ENCODE data around the gene CFHR5. TPM values are rescaled to one million over a fixed set of nuclear protein-coding genes. Genes with fewer than 3 reads are reported as not detected.
"Not testable (repeated sequence)": the region's sequence is repeated elsewhere in the genome, so short reads cannot be mapped to it uniquely, and the experiment has no call there.

The CFHR5 gene
- not detected in 2 replicates for total RNA-seq (2014; rRNA removed; shearing (Covaris generic))
- polyA plus RNA-seq (2015; cell fraction: cytosol; rRNA removed), result not detected in 2 replicates
- not detected in 2 replicates for polyA plus RNA-seq (2015; cell fraction: nucleus; rRNA removed)

DNA sequence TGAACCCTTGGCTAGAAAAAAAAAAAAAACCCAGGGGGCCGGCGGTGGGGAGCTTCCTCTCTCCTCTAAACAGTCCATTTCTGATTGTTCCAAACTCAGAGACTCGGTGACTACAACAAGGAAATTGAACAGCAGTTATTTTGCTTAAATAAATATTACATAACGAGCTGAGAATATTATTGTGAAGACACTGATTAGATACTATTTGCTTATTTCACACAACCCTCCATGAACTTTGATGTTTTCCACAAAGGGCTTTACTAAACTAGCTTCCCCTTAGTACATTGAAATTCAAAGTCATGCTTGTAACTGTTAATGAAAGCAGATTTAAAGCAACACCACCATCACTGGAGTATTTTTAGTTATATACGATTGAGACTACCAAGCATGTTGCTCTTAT is at the start of gene CFHR5:
TSS of gene CFHR5 (plus strand) at position 279 of the 400 bp plus-strand sequence. CDS start at position 388, 109 bp downstream.
- in situ Hi-C loops (cut with HindIII; ENCODE audit: low pct_unique_long_range_greater_than_20kb, low sequenced_read_pairs), result no loop called here
- DNase-seq (ENCODE audit: low read depth, low spot score), result no peak

DNA sequence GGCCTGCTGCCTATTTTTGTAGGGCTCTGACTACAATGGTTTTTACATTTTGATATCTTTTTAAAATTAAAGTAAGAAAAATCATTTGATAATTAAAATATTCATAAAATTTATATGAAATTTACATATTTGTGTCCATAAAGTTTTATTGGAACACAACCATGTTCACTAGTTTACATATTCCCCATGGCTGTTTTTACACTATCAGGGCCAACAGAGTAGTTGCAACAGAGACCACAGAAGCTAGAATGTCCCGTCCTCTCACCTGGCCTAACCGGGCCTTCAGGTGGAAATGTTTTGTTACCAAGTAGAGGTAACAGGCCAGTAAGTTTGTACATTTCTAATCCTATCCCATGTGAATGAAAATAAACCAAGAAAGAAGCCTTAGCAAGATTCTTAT is 44.5 kb upstream of the CFHR5 start:
- DNase-seq (ENCODE audit: low read depth, low spot score); in situ Hi-C loops (cut with HindIII; ENCODE audit: low pct_unique_long_range_greater_than_20kb, low sequenced_read_pairs): not testable (repeated sequence)

DNA sequence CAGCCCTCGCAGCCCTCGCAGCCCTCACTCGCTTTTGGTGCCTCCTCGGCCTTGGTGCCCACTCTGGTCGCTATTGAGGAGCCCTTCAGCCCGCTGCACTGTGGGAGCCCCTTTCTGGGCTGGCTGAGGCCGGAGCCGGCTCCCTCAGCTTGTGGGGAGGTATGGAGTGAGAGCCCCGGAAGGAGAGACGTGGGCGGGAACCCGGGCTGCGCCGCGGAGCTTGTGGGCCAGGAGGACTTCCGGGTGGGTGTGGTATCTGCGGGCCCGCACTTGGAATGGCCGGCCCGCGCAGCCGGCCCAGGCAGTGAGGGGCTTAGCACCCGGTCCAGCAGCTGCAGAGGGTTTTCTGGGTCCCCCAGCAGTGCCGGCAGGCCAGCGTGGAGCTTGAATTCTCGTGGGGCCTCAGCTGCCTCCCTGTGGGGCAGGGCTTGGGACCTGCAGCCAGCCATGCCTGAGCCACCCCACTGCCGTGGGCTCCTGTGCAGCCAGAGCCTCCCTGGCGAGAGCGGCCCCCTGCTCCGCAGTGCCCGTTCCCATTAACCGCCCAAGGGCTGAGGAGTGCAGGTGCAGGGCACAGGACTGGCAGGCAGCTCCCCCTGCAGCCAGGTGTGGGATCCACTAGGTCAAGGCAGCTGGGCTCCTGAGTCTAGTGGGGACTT is 43.7 kb upstream of the CFHR5 start:
- DNase-seq (ENCODE audit: low read depth, low spot score), result peak; percentile 26
- in situ Hi-C loops (cut with HindIII; ENCODE audit: low pct_unique_long_range_greater_than_20kb, low sequenced_read_pairs), result no loop called here

DNA sequence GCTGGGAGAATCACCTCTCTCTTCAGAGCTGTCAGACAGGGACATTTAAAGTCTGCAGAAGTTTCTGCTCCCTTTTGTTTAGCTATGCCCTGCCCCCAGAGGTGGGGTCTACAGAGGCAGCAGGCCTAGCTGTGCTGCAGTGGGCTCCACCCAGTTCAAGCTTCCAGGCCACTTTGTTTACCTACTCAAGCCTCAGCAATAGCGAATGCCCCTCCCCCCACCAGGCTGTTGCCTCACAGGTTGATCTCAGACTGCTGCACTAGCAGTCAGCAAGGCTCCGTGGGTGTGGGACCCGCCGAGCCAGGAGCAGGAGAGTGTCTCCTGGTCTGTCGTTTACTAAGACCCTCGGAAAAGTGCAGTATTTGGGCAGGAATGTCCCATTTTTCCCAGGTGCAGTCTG is 35.9 kb upstream of the CFHR5 start:
- in situ Hi-C loops (cut with HindIII; ENCODE audit: low pct_unique_long_range_greater_than_20kb, low sequenced_read_pairs); DNase-seq (ENCODE audit: low read depth, low spot score): not testable (repeated sequence)

DNA sequence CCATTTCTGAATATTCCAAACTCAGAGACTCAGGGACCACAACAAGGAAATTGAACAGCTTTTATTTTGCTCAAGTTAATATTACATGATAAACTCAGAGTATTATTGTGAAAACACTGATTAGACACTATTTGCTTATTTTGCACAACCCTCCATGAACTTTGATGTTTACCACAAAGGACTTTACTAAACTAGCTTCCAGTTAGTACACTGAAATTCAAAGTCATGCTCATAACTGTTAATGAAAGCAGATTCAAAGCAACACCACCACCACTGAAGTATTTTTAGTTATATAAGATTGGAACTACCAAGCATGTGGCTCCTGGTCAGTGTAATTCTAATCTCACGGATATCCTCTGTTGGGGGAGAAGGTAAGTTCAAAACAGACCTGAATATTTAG is 33.8 kb upstream of the CFHR5 start, which contains the start of gene CFHR2:
TSS of gene CFHR2 (plus strand) at position 171 of the 400 bp plus-strand sequence. CDS start at position 314, 143 bp downstream.
- in situ Hi-C loops (cut with HindIII; ENCODE audit: low pct_unique_long_range_greater_than_20kb, low sequenced_read_pairs); DNase-seq (ENCODE audit: low read depth, low spot score): not testable (repeated sequence)

DNA sequence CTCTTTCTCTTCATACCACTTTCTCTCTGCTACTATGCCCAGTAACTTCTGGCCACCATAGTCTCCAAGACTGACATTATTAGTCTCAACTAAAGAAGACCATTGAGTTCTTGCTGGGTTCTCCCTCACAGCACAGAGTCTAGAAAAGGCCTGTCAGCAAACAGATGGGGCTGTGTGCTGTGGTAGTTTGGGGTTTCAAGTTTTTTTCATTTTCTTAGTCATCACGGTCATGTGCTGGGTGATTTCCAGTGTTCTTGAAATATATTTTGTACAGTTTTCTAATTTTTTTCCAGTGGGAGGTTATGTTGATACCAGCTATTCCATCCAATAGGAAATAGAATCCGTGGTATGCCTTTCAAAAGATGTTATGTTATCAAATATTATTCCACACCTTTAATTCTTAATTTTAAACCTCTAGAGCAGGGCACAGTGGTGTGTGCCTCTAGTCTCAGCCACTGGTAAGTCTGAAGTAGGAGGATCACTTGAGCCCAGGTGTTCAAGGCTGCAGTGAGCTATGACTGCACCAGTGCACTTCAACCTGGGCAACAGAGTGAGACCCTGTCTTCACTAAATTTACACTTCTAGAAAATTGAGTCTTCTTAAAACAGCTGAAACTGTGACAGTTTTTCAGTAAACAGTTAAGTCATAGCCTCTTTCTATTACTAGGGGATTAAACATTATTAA is 25.5 kb upstream of the CFHR5 start:
- no peak for DNase-seq (ENCODE audit: low read depth, low spot score)
- in situ Hi-C loops (cut with HindIII; ENCODE audit: low pct_unique_long_range_greater_than_20kb, low sequenced_read_pairs), result no loop called here

DNA sequence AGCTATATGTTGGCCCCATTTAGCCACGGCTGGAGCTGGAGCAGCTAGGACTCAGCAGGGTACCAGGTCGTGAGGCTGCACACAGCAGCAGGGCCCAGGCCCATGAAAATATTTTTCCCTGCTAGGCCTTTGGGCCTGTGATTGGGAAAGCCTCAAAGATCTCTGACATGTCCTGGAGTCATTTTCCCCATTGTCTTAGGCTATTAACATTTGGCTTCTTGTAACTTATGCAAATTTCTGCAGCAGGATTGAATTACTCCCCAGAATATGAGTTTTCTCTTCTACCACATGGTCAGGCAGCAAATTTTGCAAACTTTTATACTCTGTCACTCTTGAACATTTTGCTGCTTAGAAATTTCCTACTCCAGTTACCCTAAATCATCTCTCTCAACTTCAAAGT is 22.6 kb upstream of the CFHR5 start:
- DNase-seq (ENCODE audit: low read depth, low spot score), result no peak
- in situ Hi-C loops (cut with HindIII; ENCODE audit: low pct_unique_long_range_greater_than_20kb, low sequenced_read_pairs), result no loop called here

DNA sequence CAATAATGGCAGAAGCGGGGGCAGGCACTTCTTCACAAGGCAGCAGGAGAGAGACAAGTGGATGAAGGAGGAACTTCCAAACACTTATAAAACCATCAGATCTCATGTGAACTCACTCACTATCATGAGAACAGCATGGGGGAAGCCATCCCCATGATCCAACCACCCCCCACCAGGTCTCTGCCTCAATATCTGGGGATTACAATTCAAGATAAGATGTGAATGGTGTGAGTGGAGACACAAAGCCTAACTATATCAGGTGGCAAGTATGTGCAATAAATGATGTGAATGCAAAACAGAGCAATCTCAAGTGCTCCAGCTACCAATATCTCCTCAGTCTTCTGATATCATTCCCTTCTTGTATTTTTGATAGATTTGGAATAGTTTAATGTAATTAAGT is 21.4 kb upstream of the CFHR5 start:
- in situ Hi-C loops (cut with HindIII; ENCODE audit: low pct_unique_long_range_greater_than_20kb, low sequenced_read_pairs), result no loop called here
- no peak for DNase-seq (ENCODE audit: low read depth, low spot score)

DNA sequence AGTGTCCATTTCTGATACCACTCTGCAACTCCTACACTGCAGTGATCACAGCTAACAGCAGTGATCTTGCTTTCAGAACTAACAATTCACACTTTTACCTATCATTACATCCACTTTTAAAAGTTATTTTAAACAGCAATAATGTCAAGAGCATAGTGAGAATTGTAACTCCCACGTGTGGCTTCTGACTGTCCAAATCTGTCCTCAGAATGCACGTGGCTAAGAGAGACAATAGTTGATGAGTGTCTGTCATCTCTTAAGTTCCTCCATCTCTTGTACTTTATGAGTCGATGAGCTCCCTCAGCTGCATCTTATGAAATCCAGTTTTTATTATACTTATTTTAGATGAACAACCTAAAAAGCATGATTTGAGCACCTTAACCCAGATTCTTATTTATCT is 16.5 kb upstream of the CFHR5 start:
- in situ Hi-C loops (cut with HindIII; ENCODE audit: low pct_unique_long_range_greater_than_20kb, low sequenced_read_pairs), result no loop called here
- no peak for DNase-seq (ENCODE audit: low read depth, low spot score)

DNA sequence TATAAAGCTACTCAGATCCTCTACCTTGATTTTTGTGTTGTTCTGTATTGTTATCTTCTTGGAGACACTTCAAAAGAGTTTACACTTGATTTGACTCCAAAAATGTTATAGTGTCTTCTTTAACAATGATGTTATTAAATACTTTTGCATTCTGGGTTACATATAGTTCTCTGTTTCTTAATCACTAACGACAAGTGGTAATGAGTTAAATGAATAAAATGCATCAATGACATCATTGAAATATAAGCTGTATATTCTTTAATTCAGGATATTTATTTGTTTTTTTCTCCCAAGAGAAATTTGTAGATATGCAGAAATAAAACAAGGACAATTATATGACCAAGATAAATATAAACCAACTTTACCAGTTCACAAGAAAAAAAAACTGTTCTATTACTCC is 7.2 kb upstream of the CFHR5 start:
- in situ Hi-C loops (cut with HindIII; ENCODE audit: low pct_unique_long_range_greater_than_20kb, low sequenced_read_pairs), result no loop called here
- no peak for DNase-seq (ENCODE audit: low read depth, low spot score)

DNA sequence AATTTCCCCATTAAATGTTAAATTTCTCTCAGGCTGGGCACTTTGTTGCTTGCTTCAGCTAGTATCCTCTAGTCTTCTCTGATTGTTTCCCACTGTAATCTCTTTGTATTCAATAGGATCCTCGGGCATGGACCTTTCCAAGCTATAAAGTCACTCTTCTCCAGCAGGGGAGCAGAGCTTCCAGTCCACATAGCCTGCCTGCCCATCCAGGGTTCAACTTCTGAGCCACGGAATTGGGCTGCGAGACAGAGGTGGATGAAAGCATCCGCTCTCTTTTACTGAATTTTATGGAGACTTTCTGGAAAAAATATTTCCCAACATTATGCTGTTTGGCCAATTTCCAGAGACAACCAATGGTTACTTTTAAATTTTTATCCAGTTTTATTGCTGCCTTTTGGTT is 1.1 kb upstream of the CFHR5 start:
- DNase-seq (ENCODE audit: low read depth, low spot score), result no peak
- in situ Hi-C loops (cut with HindIII; ENCODE audit: low pct_unique_long_range_greater_than_20kb, low sequenced_read_pairs), result no loop called here

DNA sequence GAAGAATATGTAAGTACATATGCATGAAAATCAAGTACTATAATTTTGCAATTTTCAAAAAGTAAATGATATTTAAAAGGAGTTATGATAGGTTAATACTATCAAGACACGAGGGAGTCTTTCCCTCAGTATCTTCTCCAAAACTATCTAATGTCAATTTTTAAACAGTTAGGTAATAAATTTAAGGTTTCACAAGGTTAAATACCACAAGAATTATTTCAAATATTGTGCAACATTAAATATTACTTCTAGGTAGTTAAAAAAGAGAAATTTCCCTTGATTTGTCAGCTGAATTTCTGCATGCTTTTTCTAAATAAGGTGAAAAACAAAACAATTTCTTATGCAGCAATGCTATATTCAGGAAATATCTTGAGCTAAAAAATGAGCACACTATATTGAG is 3.5 kb downstream of the CFHR5 start:
- DNase-seq (ENCODE audit: low read depth, low spot score), result no peak

DNA sequence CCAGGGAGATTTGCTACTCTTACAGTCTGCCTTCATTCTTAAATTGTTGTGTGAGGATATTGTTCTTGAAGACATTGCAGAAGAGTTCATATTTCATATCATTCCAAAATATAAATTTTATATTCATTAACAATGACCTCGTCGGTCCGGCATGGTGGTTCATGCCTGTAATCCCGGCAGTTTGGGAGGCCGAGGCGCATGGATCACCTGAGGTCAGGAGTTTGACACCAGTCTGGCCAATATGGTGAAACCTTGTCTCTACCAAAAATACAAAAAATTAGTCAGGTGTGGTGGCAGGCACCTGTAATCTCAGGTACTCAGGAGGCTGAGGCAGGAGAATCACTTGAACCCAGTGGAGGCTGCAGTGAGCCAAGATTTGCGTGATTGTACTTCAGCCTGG is 4.9 kb downstream of the CFHR5 start:
- in situ Hi-C loops (cut with HindIII; ENCODE audit: low pct_unique_long_range_greater_than_20kb, low sequenced_read_pairs); DNase-seq (ENCODE audit: low read depth, low spot score): not testable (repeated sequence)

More for the DNA sequence above, 3.5 kb downstream of the CFHR5 start:
- in situ Hi-C loops (cut with HindIII; ENCODE audit: low pct_unique_long_range_greater_than_20kb, low sequenced_read_pairs), result no loop called here

DNA sequence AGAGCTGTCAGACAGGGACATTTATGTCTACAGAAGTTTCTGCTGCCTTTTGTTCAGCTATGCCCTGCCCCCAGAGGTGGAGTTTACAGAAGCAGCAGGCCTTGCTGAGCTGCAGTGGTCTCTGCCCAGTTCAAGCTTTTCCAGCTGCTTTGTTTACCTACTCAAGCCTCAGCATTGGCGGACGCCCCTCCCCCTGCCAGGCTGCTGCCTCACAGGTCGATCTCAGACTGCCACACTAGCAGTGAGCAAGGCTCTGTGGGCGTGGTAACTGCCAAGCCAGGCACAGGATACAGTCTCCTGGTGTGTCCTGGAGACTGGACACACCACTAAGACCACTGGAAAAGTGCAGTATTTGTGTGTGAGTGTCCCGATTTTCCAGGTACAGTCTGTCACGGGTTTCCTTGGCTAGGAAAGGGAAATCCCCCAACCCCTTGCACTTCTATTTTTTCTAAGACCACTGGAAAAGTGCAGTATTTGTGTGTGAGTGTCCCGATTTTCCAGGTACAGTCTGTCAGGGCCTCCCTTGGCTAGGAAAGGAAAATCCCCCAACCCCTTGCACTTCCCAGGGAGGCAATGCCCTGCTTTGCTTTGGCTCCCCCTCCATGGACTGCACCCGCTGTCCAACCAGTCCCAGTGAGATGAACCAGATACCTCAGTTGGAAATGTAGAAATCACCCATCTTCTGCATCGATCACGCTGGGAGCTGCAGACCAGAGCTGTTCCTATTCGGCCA is 14.7 kb downstream of the CFHR5 start:
- DNase-seq (ENCODE audit: low read depth, low spot score); in situ Hi-C loops (cut with HindIII; ENCODE audit: low pct_unique_long_range_greater_than_20kb, low sequenced_read_pairs): not testable (repeated sequence)

DNA sequence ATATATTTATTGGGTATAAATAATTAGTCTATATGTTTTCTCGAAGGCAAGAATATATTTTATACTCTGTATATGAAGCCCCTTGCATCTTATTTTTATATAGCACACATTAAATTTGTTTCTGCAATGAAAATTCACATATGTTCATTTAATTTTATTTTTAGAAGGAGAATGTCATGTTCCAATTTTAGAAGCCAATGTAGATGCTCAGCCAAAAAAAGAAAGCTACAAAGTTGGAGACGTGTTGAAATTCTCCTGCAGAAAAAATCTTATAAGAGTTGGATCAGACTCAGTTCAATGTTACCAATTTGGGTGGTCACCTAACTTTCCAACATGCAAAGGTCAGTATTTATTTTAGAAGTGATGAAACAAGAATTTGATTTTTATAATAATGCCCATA is 16.6 kb downstream of the CFHR5 start:
- DNase-seq (ENCODE audit: low read depth, low spot score), result no peak
- in situ Hi-C loops (cut with HindIII; ENCODE audit: low pct_unique_long_range_greater_than_20kb, low sequenced_read_pairs), result no loop called here

DNA sequence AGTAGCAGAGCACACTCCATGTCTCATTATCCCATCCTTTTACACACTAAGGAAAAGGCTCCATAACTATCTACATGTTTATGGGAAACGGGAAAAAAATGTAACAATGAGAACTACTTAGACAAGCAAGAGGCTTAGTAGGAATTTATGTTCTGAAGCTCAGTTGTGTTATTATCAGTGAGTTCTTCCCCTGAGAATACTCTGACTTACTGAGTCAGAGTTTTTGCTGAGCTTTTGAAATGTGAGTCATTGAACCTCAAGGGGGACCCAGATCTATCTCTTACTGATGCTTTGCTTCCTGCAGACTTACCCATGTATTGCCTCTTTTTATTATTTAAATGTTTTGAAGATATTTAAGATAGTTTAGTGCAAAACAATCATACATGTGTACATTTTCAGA is 20.1 kb downstream of the CFHR5 start:
- no peak for DNase-seq (ENCODE audit: low read depth, low spot score)

DNA sequence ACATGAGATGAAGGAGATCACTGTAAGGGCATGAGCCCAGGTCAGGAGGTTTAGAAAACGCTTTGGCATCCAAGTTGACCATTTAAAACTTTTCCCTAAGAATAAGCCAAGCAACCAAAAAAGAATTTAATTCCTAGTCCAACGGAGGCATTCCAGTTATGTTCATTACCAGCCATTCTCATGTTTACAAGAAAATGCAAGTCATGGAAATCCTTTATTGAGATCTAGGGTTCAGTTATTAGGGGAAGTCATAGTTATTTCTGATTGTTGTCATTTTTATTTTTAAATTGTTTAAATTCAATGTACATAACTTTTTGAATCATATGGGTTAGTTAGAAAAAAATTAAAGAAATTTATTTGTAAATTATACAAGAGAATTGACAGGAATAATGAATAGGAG is 24.5 kb downstream of the CFHR5 start:
- in situ Hi-C loops (cut with HindIII; ENCODE audit: low pct_unique_long_range_greater_than_20kb, low sequenced_read_pairs), result no loop called here
- no peak for DNase-seq (ENCODE audit: low read depth, low spot score)

More for the DNA sequence above, 20.1 kb downstream of the CFHR5 start:
- in situ Hi-C loops (cut with HindIII; ENCODE audit: low pct_unique_long_range_greater_than_20kb, low sequenced_read_pairs), result no loop called here

DNA sequence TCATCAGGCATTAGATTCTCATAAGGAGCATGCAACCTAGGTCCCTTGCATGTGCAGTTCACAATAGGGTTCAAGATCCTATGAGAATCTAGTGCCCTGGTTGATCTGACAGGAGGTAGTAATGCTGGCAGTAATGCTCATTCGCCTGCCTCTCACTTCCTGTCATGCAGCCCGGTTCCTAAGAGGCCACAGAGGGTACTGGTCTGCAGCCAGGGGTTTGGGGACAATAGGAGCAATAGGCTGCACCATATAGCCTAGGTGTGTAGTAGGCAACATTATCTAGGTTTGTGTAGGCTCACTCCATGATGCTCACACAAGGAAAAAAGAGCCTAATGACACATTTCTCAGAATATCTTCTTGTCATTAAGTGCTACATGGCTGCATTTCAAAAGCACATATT is 25.8 kb downstream of the CFHR5 start:
- in situ Hi-C loops (cut with HindIII; ENCODE audit: low pct_unique_long_range_greater_than_20kb, low sequenced_read_pairs), result no loop called here
- no peak for DNase-seq (ENCODE audit: low read depth, low spot score)

Measured in SK-MEL-5 (cell line).